ENCODE measurements around the gene ZNF160. TPM values are rescaled to one million over a fixed set of nuclear protein-coding genes. Genes with fewer than 3 reads are reported as not detected.

ZNF160 gene
- total and polyA plus RNA-seq, 9 of the 15 experiments (the other 6 are each of a cell fraction or from before 2014, with no cell fraction given): 3.6 to 22.1 (median 11.8) TPM

DNA sequence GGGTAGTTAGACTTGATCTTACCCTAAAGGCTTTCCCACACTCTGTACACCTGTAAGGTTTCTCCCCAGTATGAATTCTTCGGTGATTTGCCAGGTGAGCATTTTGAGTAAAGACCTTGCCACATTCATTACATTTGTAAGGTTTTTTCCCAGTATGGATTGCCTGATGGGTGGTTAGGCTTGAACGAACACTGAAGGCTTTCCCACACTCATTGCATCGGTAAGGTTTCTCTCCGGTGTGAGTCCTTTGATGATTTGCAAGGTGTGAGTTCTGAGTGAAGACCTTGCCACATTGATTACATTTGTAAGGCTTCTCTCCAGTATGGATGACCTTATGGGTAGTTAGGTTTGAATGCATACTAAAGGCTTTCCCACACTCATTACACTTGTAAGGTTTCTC is 35.0 kb downstream of the ZNF160 start (continued):
- TF ChIP-seq ZNF766 (CRISPR knock-in tag; conservative IDR thresholded peaks at IDR 0.05) (no peak), STAG1 (CRISPR knock-in tag; IDR thresholded peaks at IDR 0.05; ENCODE audit: borderline replicate concordance) (no peak), ETV1 (tag; conservative IDR thresholded peaks at IDR 0.05; ENCODE audit: low read depth) (no peak), ZNF165 (CRISPR knock-in tag; IDR thresholded peaks at IDR 0.05; ENCODE audit: borderline replicate concordance) (no peak), ZBTB8A (IDR thresholded peaks at IDR 0.05; ENCODE audit: partially characterized antibody) (no peak), TRIM28 (IDR thresholded peaks at IDR 0.05) (peak; percentile 69; the same call in 1 of the 2 replicates), ZEB2 (IDR thresholded peaks at IDR 0.05) (peak; percentile 41; the same call in 1 of the 2 replicates), ARID2 (IDR thresholded peaks at IDR 0.05) (no peak), KLF1 (tag; IDR thresholded peaks at IDR 0.05) (no peak), RFX1 (IDR thresholded peaks at IDR 0.05) (no peak), SRSF9 (IDR thresholded peaks at IDR 0.05; ENCODE audit: borderline replicate concordance, low read depth, low read length) (no peak), ZNF75A (CRISPR knock-in tag; IDR thresholded peaks at IDR 0.05) (peak; percentile 99)
- TF ChIP-seq, protein P1, sequence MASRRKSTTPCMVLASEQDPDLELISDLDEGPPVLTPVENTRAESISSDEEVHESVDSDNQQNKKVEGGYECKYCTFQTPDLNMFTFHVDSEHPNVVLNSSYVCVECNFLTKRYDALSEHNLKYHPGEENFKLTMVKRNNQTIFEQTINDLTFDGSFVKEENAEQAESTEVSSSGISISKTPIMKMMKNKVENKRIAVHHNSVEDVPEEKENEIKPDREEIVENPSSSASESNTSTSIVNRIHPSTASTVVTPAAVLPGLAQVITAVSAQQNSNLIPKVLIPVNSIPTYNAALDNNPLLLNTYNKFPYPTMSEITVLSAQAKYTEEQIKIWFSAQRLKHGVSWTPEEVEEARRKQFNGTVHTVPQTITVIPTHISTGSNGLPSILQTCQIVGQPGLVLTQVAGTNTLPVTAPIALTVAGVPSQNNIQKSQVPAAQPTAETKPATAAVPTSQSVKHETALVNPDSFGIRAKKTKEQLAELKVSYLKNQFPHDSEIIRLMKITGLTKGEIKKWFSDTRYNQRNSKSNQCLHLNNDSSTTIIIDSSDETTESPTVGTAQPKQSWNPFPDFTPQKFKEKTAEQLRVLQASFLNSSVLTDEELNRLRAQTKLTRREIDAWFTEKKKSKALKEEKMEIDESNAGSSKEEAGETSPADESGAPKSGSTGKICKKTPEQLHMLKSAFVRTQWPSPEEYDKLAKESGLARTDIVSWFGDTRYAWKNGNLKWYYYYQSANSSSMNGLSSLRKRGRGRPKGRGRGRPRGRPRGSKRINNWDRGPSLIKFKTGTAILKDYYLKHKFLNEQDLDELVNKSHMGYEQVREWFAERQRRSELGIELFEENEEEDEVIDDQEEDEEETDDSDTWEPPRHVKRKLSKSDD (conservative IDR thresholded peaks at IDR 0.05; ENCODE audit: low read length): no peak

All from K562 (cell line).